Measurements from ENCODE around the gene PCNX2. TPM values are rescaled to one million over a fixed set of nuclear protein-coding genes. Genes with fewer than 3 reads are reported as not detected.

Gene PCNX2
- polyA plus RNA-seq, 1 donor from 2014 or later: 6.5 TPM

GRCh38 chr1:233057836-233058235, 237.7 kb downstream of the PCNX2 start:
- no peaks in the 10 kb centered on the region for H3K27me3 Mint-ChIP-seq
- H3K36me3 Mint-ChIP-seq: peaks cover 24% of the 10 kb centered on the region
- H3K27ac Mint-ChIP-seq: peak overlapping the region in 1 of 3 donors; percentile 10
- H3K4me1 Mint-ChIP-seq: peaks cover 0 to 5% (median 2%) of the 10 kb centered on the region in 3 donors
- no peak overlapping the region for H3K4me3 Mint-ChIP-seq
- peaks cover 0 to 2% (median 2%) of the 10 kb centered on the region in 3 donors for H3K9me3 Mint-ChIP-seq

GRCh38 chr1:233055879-233056641, 239.5 kb downstream of the PCNX2 start:
- peaks cover 0 to 4% (median 3%) of the 10 kb centered on the region in 3 donors for H3K9me3 Mint-ChIP-seq
- H3K4me3 Mint-ChIP-seq: no peak overlapping the region
- H3K27me3 Mint-ChIP-seq: no peaks in the 10 kb centered on the region
- H3K27ac Mint-ChIP-seq: no peak overlapping the region
- H3K36me3 Mint-ChIP-seq: peaks cover 27% of the 10 kb centered on the region
- peaks cover 0 to 6% (median 2%) of the 10 kb centered on the region in 3 donors for H3K4me1 Mint-ChIP-seq

GRCh38 chr1:233045588-233045987, 249.9 kb downstream of the PCNX2 start:
- Mint-ChIP-seq H3K4me3 (no peak overlapping the region), H3K9me3 (peaks cover 3 to 12% (median 8%) of the 10 kb centered on the region in 3 donors), H3K36me3 (peaks cover 39% of the 10 kb centered on the region), H3K4me1 (no peaks in the 10 kb centered on the region), H3K27me3 (no peaks in the 10 kb centered on the region), H3K27ac (no peak overlapping the region)

GRCh38 chr1:233042834-233043233, 252.7 kb downstream of the PCNX2 start:
- H3K27me3 Mint-ChIP-seq: no peaks in the 10 kb centered on the region

GRCh38 chr1:233040494-233040893, 255.0 kb downstream of the PCNX2 start:
- H3K9me3 Mint-ChIP-seq: no peaks in the 10 kb centered on the region

More at GRCh38 chr1:233042834-233043233, 252.7 kb downstream of the PCNX2 start:
- Mint-ChIP-seq H3K9me3 (no peaks in the 10 kb centered on the region), H3K4me1 (no peaks in the 10 kb centered on the region), H3K4me3 (no peak overlapping the region), H3K27ac (no peak overlapping the region), H3K36me3 (peaks cover 21% of the 10 kb centered on the region)

GRCh38 chr1:233038581-233038980, 256.9 kb downstream of the PCNX2 start:
- peaks cover 8% of the 10 kb centered on the region for H3K36me3 Mint-ChIP-seq
- H3K4me1 Mint-ChIP-seq: no peaks in the 10 kb centered on the region
- H3K9me3 Mint-ChIP-seq: peaks cover 0 to 5% (median 0%) of the 10 kb centered on the region in 3 donors
- H3K27me3 Mint-ChIP-seq: no peaks in the 10 kb centered on the region
- H3K4me3 Mint-ChIP-seq: no peak overlapping the region
- H3K27ac Mint-ChIP-seq: no peak overlapping the region

More at GRCh38 chr1:233040494-233040893, 255.0 kb downstream of the PCNX2 start:
- Mint-ChIP-seq H3K36me3 (peaks cover 8% of the 10 kb centered on the region), H3K4me1 (no peaks in the 10 kb centered on the region), H3K27me3 (no peaks in the 10 kb centered on the region), H3K4me3 (no peak overlapping the region), H3K27ac (no peak overlapping the region)

- Mint-ChIP-seq H3K36me3 (peaks cover 8% of the 10 kb centered on the region), H3K9me3 (peaks cover 0 to 5% (median 0%) of the 10 kb centered on the region in 3 donors), H3K27ac (no peak overlapping the region), H3K27me3 (no peaks in the 10 kb centered on the region), H3K4me3 (no peak overlapping the region), H3K4me1 (no peaks in the 10 kb centered on the region)
Observed at GRCh38 chr1:233037843-233038242, 257.7 kb downstream of the PCNX2 start.

- Mint-ChIP-seq H3K27me3 (no peaks in the 10 kb centered on the region), H3K9me3 (peaks cover 1 to 5% (median 3%) of the 10 kb centered on the region in 3 donors), H3K4me1 (no peaks in the 10 kb centered on the region), H3K36me3 (peaks cover 8% of the 10 kb centered on the region), H3K27ac (no peak overlapping the region), H3K4me3 (no peak overlapping the region)
Observed at GRCh38 chr1:233034836-233035235, 260.7 kb downstream of the PCNX2 start.

- Mint-ChIP-seq H3K27me3 (no peaks in the 10 kb centered on the region), H3K4me3 (no peak overlapping the region), H3K27ac (no peak overlapping the region), H3K36me3 (peaks cover 4% of the 10 kb centered on the region), H3K9me3 (peaks cover 1 to 5% (median 3%) of the 10 kb centered on the region in 3 donors), H3K4me1 (no peaks in the 10 kb centered on the region)
Observed at GRCh38 chr1:233033361-233033760, 262.2 kb downstream of the PCNX2 start.

GRCh38 chr1:233032916-233033315, 262.6 kb downstream of the PCNX2 start:
- H3K4me1 Mint-ChIP-seq: no peaks in the 10 kb centered on the region
- H3K36me3 Mint-ChIP-seq: peaks cover 3% of the 10 kb centered on the region
- no peak overlapping the region for H3K4me3 Mint-ChIP-seq
- no peaks in the 10 kb centered on the region for H3K27me3 Mint-ChIP-seq
- peaks cover 1 to 5% (median 3%) of the 10 kb centered on the region in 3 donors for H3K9me3 Mint-ChIP-seq
- no peak overlapping the region for H3K27ac Mint-ChIP-seq

GRCh38 chr1:233031521-233031920, 264.0 kb downstream of the PCNX2 start:
- Mint-ChIP-seq H3K4me1 (peaks cover 0 to 1% (median 0%) of the 10 kb centered on the region in 3 donors), H3K9me3 (peaks cover 1 to 5% (median 3%) of the 10 kb centered on the region in 3 donors), H3K36me3 (no peaks in the 10 kb centered on the region), H3K27ac (no peak overlapping the region), H3K4me3 (no peak overlapping the region), H3K27me3 (no peaks in the 10 kb centered on the region)

GRCh38 chr1:233027046-233027445, 268.5 kb downstream of the PCNX2 start:
- H3K36me3 Mint-ChIP-seq: peaks cover 13% of the 10 kb centered on the region
- no peak overlapping the region for H3K4me3 Mint-ChIP-seq
- H3K27me3 Mint-ChIP-seq: no peaks in the 10 kb centered on the region
- peaks cover 0 to 3% (median 1%) of the 10 kb centered on the region in 3 donors for H3K9me3 Mint-ChIP-seq
- no peak overlapping the region for H3K27ac Mint-ChIP-seq
- peaks cover 0 to 3% (median 2%) of the 10 kb centered on the region in 3 donors for H3K4me1 Mint-ChIP-seq

- Mint-ChIP-seq H3K36me3 (peaks cover 13% of the 10 kb centered on the region), H3K4me3 (no peak overlapping the region), H3K4me1 (peaks cover 0 to 3% (median 2%) of the 10 kb centered on the region in 3 donors), H3K9me3 (no peaks in the 10 kb centered on the region), H3K27ac (no peak overlapping the region), H3K27me3 (no peaks in the 10 kb centered on the region)
Observed at GRCh38 chr1:233025567-233025966, 270.0 kb downstream of the PCNX2 start.

GRCh38 chr1:233025157-233025556, 270.4 kb downstream of the PCNX2 start:
- Mint-ChIP-seq H3K27me3 (no peaks in the 10 kb centered on the region), H3K4me3 (no peak overlapping the region), H3K4me1 (peaks cover 0 to 3% (median 2%) of the 10 kb centered on the region in 3 donors), H3K9me3 (no peaks in the 10 kb centered on the region), H3K36me3 (peaks cover 13% of the 10 kb centered on the region), H3K27ac (no peak overlapping the region)

- no peak overlapping the region for H3K4me3 Mint-ChIP-seq
- no peaks in the 10 kb centered on the region for H3K27me3 Mint-ChIP-seq
- no peak overlapping the region for H3K27ac Mint-ChIP-seq
- H3K9me3 Mint-ChIP-seq: no peaks in the 10 kb centered on the region
- peaks cover 0 to 3% (median 2%) of the 10 kb centered on the region in 3 donors for H3K4me1 Mint-ChIP-seq
- peaks cover 14% of the 10 kb centered on the region for H3K36me3 Mint-ChIP-seq
Observed at GRCh38 chr1:233024199-233024598, 271.3 kb downstream of the PCNX2 start.

GRCh38 chr1:233022246-233022645, 273.3 kb downstream of the PCNX2 start:
- peaks cover 0 to 4% (median 2%) of the 10 kb centered on the region in 3 donors for H3K4me1 Mint-ChIP-seq
- H3K27me3 Mint-ChIP-seq: no peaks in the 10 kb centered on the region
- no peak overlapping the region for H3K4me3 Mint-ChIP-seq
- H3K9me3 Mint-ChIP-seq: no peaks in the 10 kb centered on the region
- H3K36me3 Mint-ChIP-seq: peaks cover 17% of the 10 kb centered on the region
- H3K27ac Mint-ChIP-seq: peak overlapping the region in 1 of 3 donors; percentile 88

Measured in IgD-negative memory B cell (primary cell).